ENCODE data around the gene LSAMP. TPM values are rescaled to one million over a fixed set of nuclear protein-coding genes. Genes with fewer than 3 reads are reported as not detected.

LSAMP gene
- total and polyA plus RNA-seq, 2 of the 8 experiments (the other 6 are each of a cell fraction or from before 2014, with no cell fraction given) = 1.8 to 5.7 TPM

GRCh38 chr3:115937054-115937453 is 508.2 kb downstream of the LSAMP start:
- Histone ChIP-seq H4K20me1 (replicated peaks in 1 of 2; ENCODE audit: control insufficient read depth in 1 of 2, insufficient read depth in 2 of 2, low read length in 2 of 2) (no peaks in the 10 kb centered on the region), H2BK5ac (ENCODE audit: low read depth, low read length) (no peak overlapping the region), H3K9me3 (ENCODE audit: insufficient read depth in 2 of 2, low read depth in 1 of 2, low read length in 1 of 2) (no peaks in the 10 kb centered on the region), H2AFZ (ENCODE audit: low read length) (no peak overlapping the region), H3K4ac (replicated peaks; ENCODE audit: insufficient read length, low read depth, low read length) (no peak overlapping the region), H3K23me2 (ENCODE audit: low read depth, low read length) (no peaks in the 10 kb centered on the region), H3K27ac (ENCODE audit: low read depth, low read length) (no peak overlapping the region), H4K8ac (ENCODE audit: extremely low read depth, insufficient read depth, low read length) (no peak overlapping the region), H4K5ac (ENCODE audit: insufficient read length, low read depth, low read length) (no peak overlapping the region), H3K9ac (replicated peaks in 1 of 4; ENCODE audit: extremely low read depth in 1 of 4, low read depth in 3 of 4, low read length in 3 of 4) (no peak overlapping the region), H2AK5ac (ENCODE audit: low read depth, low read length) (no peak overlapping the region), H3K36me3 (ENCODE audit: control insufficient read depth in 2 of 4, insufficient read depth in 4 of 4, low read length in 3 of 4) (no peaks in the 10 kb centered on the region), H2BK120ac (replicated peaks; ENCODE audit: low read depth, low read length) (no peak overlapping the region), H2BK20ac (ENCODE audit: low read length) (no peak overlapping the region), H3K4me3 (ENCODE audit: extremely low read depth in 1 of 4, insufficient read depth in 2 of 4, low read depth in 3 of 4, low read length in 4 of 4) (no peak overlapping the region), H2BK12ac (ENCODE audit: low read depth, low read length) (no peak overlapping the region), H3K18ac (ENCODE audit: extremely low read depth, low read length) (no peak overlapping the region), H3K14ac (ENCODE audit: insufficient read length) (no peak overlapping the region), H4K91ac (replicated peaks; ENCODE audit: insufficient read length, low read length) (no peak overlapping the region), H3K4me2 (ENCODE audit: insufficient read depth in 1 of 2, low read depth in 2 of 2, low read length in 2 of 2) (no peak overlapping the region), H3K4me1 (replicated peaks in 1 of 4; ENCODE audit: control insufficient read depth in 3 of 4, insufficient read depth in 4 of 4, low read length in 3 of 4) (no peaks in the 10 kb centered on the region), H3K27me3 (replicated peaks in 1 of 4; ENCODE audit: control insufficient read depth in 3 of 4, extremely low read depth in 1 of 4, insufficient read depth in 3 of 4, low read length in 3 of 4) (no peaks in the 10 kb centered on the region), H3K23ac (ENCODE audit: insufficient read length) (no peak overlapping the region), H3K79me2 (ENCODE audit: control insufficient read depth in 1 of 2, insufficient read depth in 2 of 2, low read length in 2 of 2) (no peaks in the 10 kb centered on the region), H3K79me1 (ENCODE audit: low read depth, low read length) (no peaks in the 10 kb centered on the region), H3K56ac (replicated peaks; ENCODE audit: insufficient read length, low read depth, low read length) (no peak overlapping the region), H2BK15ac (ENCODE audit: low read length) (no peak overlapping the region)
- CTCF ChIA-PET (ENCODE audit: partially characterized antibody) = interaction anchor here (0.6 to 2.1 kb wide), 18 partner anchors 9 to 446 kb away, joined by 3 to 8 read pairs (median 4); no protein-coding TSS in a partner anchor
- FAIRE-seq (no peak), DNase-seq (ENCODE audit: low read depth in 1 of 2, low spot score in 2 of 2) (no peak)
- peak in 1 of 3 experiments; percentile 29; a peak in 1 of 4 replicates for TF ChIP-seq CTCF (IDR thresholded peaks at IDR 0.05; ENCODE audit: control extremely low read depth in 1 of 3, insufficient read depth in 1 of 3, low read depth in 1 of 3, low read length in 3 of 3)
- TF ChIP-seq JUND (IDR thresholded peaks at IDR 0.05; ENCODE audit: low read length) = no peak
- TF ChIP-seq USF2 (IDR thresholded peaks at IDR 0.05; ENCODE audit: low read length) = no peak
- POLR2A ChIA-PET (ENCODE audit: partially characterized antibody) = no interaction called here
- whole genome bisulfite sequencing, 2 experiments (ENCODE audit: extremely low coverage in 1 of 2, insufficient coverage in 1 of 2, insufficient read length in 1 of 2, insufficient replicate concordance in 2 of 2, low coverage in 1 of 2, low lambda C conversion rate in 2 of 2, missing lambda C conversion rate in 1 of 2) = 86% methylated on average over 2 of the region's 2 CpGs; no CpG with 5 or more reads in 1 of the 2 experiments

Measured in H1 (cell line).